DMS53 (cell line): Measurements from ENCODE around the gene SHB.
A peak's percentile ranks its signal among the peaks of the same experiment; 100 is the strongest.
"Not testable (repeated sequence)": the region's sequence is repeated elsewhere in the genome, so short reads cannot be mapped to it uniquely, and the experiment has no call there.

Source experiments
- DNase-seq: peaks from one replicate; lab custom pipeline; 2025; lab: John Stamatoyannopoulos, UW

The SHB gene

GRCh38 chr9:37918665-37919170 is 150.3 kb downstream of the SHB start:
- no peak for DNase-seq

GRCh38 chr9:37917801-37918664 is 151.0 kb downstream of the SHB start:
- no peak for DNase-seq

- DNase-seq, result no peak
Observed at GRCh38 chr9:37917313-37917731, 151.7 kb downstream of the SHB start.

- no peak for DNase-seq
Observed at GRCh38 chr9:37916471-37917312, 152.3 kb downstream of the SHB start.

GRCh38 chr9:37915911-37916470 is 153.0 kb downstream of the SHB start:
- DNase-seq, result no peak

- DNase-seq, result no peak
Observed at GRCh38 chr9:37914701-37915358, 154.2 kb downstream of the SHB start.

- peak; percentile 31 for DNase-seq
Observed at GRCh38 chr9:37914154-37914551, 154.9 kb downstream of the SHB start.

GRCh38 chr9:37913480-37914153 is 155.4 kb downstream of the SHB start:
- peak; percentile 77 for DNase-seq

- no peak for DNase-seq
Observed at GRCh38 chr9:37911271-37911681, 157.8 kb downstream of the SHB start.

- DNase-seq, result no peak
Observed at GRCh38 chr9:37910271-37910670, 158.8 kb downstream of the SHB start.

GRCh38 chr9:37909836-37910235 is 159.2 kb downstream of the SHB start:
- DNase-seq, result not testable (repeated sequence)

- no peak for DNase-seq
Observed at GRCh38 chr9:37909326-37909725, 159.7 kb downstream of the SHB start.

- no peak for DNase-seq
Observed at GRCh38 chr9:37908698-37909186, 160.3 kb downstream of the SHB start.

GRCh38 chr9:37908283-37908682 is 160.7 kb downstream of the SHB start:
- DNase-seq, result no peak

- no peak for DNase-seq
Observed at GRCh38 chr9:37906312-37907239, 162.5 kb downstream of the SHB start.

GRCh38 chr9:37905776-37906175 is 163.3 kb downstream of the SHB start:
- no peak for DNase-seq

GRCh38 chr9:37905131-37905505 is 163.9 kb downstream of the SHB start:
- peak; percentile 30 for DNase-seq

- peak; percentile 65 for DNase-seq
Observed at GRCh38 chr9:37904445-37905130, 164.4 kb downstream of the SHB start.

- DNase-seq, result peak; percentile 95
Observed at GRCh38 chr9:37903647-37904444, 165.2 kb downstream of the SHB start, which contains the start of gene SLC25A51. SLC25A51 (minus strand) TSS chr9:37904127; CDS start chr9:37888550, 15,577 bp downstream.
